Tibial artery (tissue), 4 donors: ENCODE data around the gene RARRES2.

ENCODE experiments used
- DNase-seq, 2 donors: peaks; one replicate each; pipeline ENCODE4 v3.0.0-alpha.2; 2019
- H3K27ac ChIP-seq, 2 donors: fragments of 200-600 bp; sonication (generic) in 1 of 2; 1 replicate in 1 of 2; 2 replicates in 1 of 2; pipeline ENCODE4 v1.5.1; 2018 to 2019; ENCODE audit warnings: mild to moderate bottlenecking in 1 of 2
- H3K27me3 ChIP-seq, 2 donors: fragments of 200-600 bp; sonication (generic) in 1 of 2; one replicate each; pipeline versions ENCODE4 v1.5.1 to v1.6.0; 2016 to 2019
- H3K36me3 ChIP-seq, 3 donors: fragments of 200-600 bp; sonication (generic) in 2 of 3; one replicate each; pipeline ENCODE4 v1.5.1; 2016 to 2019; ENCODE audit warnings: mild to moderate bottlenecking in 2 of 3
- H3K4me1 ChIP-seq, 4 donors: fragments of 200-600 bp; sonication (generic) in 2 of 4; 1 replicate in 3 of 4; 2 replicates in 1 of 4; pipeline ENCODE4 v1.5.1; 2016 to 2019
- H3K4me3 ChIP-seq, 2 donors: fragments of 200-600 bp; sonication (generic) in 1 of 2; 1 replicate in 1 of 2; 2 replicates in 1 of 2; pipeline ENCODE4 v1.5.1; 2018 to 2019; ENCODE audit warnings: mild to moderate bottlenecking in 2 of 2
- H3K9me3 ChIP-seq, 3 donors: fragments of 200-600 bp; sonication (generic) in 1 of 3; one replicate each; pipeline ENCODE4 v1.5.1; 2016 to 2019
- CTCF ChIP-seq, 2 experiments: fragments of 200-600 bp in 1 of 2; fragments of 450-650 bp in 1 of 2; IDR thresholded peaks; one replicate each; pipeline ENCODE4 v1.5.1; 2017 to 2019; ENCODE audit warnings: antibody characterized with exemption in 2 of 2, mild to moderate bottlenecking in 1 of 2, moderate library complexity in 1 of 2
- intact Hi-C: fragments of 100-400 bp; cut with DNase I; formaldehyde crosslinking; loops from one replicate; pipeline ENCODE4 v1.15.0; 2023; ENCODE audit warnings: low total_unique reads

RARRES2 gene

DNA sequence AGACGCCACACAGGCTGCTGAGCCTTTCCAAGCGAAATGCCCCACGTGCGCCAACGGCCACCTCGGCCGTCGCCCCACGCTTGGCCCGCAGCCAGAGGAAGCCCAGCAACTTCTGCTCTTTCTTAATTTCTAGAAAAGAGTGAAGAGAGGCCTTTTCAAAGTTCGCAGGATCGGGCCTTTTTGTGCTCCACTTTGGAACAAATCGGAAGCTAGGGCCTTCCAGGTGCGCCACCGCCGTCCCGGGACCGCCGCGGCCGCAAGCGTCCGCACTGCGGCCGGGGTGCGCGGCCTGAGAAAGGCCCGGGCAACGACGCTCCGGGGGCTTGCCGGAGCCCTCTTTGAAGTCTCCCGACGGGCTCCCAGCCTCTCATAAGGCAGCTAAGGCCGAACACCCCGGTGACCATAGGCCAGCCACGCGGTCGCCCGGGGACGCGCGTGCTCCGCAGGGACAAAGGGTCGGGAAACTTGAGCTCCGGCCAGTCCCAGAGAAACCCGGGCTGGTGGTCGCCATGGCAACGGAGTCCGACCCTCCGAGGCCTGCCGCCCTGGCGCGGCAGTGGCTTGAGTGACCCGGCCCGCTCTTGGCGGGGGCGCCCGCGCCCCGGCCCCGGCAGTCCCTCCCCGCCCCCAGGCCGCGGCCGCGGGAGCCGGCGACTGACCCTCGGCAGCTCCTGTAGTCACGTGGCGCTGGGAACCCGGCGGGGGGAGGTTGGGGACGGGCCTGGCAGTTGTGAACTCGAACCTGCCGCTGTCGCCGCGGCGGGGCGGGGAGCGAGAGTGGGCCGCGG, 26.9 kb upstream of the RARRES2 start, which contains the start of gene REPIN1:
TSS of gene REPIN1 (plus strand) at position 727 of the 788 bp plus-strand sequence. CDS start 890 bp downstream, outside the sequence.
- TF ChIP-seq CTCF (IDR thresholded peaks at IDR 0.05) = no peak
- H3K4me1 ChIP-seq = peaks cover 0 to 40% (median 22%) of the 10 kb centered on the region in 4 donors
- H3K9me3 ChIP-seq = no peaks in the 10 kb centered on the region
- intact Hi-C loops = loop anchor here (2.0 kb wide), 1 partner anchor 37 kb away; a partner anchor contains a TSS
- peak within 1 kb of the TSS; percentile 89 to 95 for H3K27ac ChIP-seq
- H3K4me3 ChIP-seq = peak within 1 kb of the TSS; percentile 66 to 74
- H3K27me3 ChIP-seq = no peaks in the 10 kb centered on the region
- DNase-seq = peak; percentile 91 to 96
- peaks cover 15 to 31% (median 21%) of the 10 kb centered on the region in 3 donors for H3K36me3 ChIP-seq

- H3K36me3 ChIP-seq = peaks cover 9 to 25% (median 15%) of the 10 kb centered on the region in 3 donors
- peak overlapping the region; percentile 89 to 95 for H3K27ac ChIP-seq
- H3K9me3 ChIP-seq = no peaks in the 10 kb centered on the region
- no peak for DNase-seq
- intact Hi-C loops = loop anchor here (2.0 kb wide), 1 partner anchor 37 kb away; a partner anchor contains a TSS
- H3K4me1 ChIP-seq = peaks cover 0 to 34% (median 19%) of the 10 kb centered on the region in 4 donors
- H3K27me3 ChIP-seq = no peaks in the 10 kb centered on the region
- no peak for TF ChIP-seq CTCF (IDR thresholded peaks at IDR 0.05)
- peak overlapping the region; percentile 66 to 74 for H3K4me3 ChIP-seq
Measured at GRCh38 chr7:150367677-150368095, 26.3 kb upstream of the RARRES2 start.

DNA sequence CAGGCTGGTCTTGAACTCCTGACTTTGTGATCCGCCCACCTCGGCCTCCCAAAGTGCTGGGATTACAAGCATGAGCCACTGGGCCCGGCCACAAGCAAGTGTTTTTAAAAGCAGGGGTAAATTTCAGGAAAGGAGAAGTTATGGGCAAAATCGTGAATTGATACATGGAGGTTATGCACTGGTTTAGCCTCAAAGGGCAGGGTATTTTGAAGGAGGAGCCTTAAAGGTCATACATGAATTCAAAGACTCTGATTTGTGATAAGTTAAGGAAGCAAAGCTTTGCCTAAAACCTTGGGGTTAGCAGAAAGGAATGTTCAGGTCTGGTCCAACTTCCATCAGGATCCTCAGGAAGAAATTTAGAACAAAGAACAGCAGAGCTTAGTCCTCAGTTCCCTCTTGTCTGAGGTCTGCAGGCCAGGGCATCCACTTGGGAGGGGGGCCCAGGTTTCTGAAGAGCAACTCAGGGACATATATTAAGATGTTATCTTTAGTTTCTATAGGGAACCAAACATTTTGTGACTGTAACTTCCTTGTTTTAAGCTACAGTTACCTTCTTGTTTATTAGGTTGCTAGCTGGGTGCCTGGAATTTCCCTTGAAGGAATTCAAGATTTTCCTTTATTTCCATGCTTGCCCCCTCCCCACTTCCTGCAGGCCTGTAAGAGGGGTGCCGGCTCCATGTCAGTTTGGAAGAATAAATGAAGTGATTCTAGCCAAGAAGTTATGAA, 24.4 kb upstream of the RARRES2 start:
- no peaks in the 10 kb centered on the region for H3K9me3 ChIP-seq
- no peak for TF ChIP-seq CTCF (IDR thresholded peaks at IDR 0.05)
- peaks cover 0 to 23% (median 16%) of the 10 kb centered on the region in 4 donors for H3K4me1 ChIP-seq
- H3K27me3 ChIP-seq = no peaks in the 10 kb centered on the region
- intact Hi-C loops = no loop called here
- DNase-seq = no peak
- peaks cover 0 to 7% (median 0%) of the 10 kb centered on the region in 3 donors for H3K36me3 ChIP-seq
- H3K4me3 ChIP-seq = no peak overlapping the region
- H3K27ac ChIP-seq = no peak overlapping the region

DNA sequence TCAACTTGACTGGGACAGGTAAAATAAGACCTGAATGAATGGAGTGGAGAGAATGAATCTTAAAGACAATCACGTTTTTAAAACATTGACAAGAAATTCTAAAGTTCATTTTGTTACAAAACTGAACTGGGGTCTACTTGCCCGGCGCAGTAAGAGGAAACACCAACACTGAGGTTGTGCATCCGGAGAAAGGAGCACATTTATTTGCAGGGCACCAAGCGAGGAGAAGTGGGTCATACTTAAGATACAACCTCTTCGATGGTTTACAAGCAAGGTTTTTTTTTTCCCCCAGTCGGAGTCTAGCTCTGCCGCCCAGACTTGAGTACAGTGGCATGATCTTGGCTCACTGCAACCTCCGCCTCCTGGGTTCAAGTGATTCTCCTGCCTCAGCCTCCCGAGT, 23.8 kb upstream of the RARRES2 start:
- no peak for DNase-seq
- Histone ChIP-seq H3K27me3 (no peaks in the 10 kb centered on the region), H3K4me1 (peaks cover 0 to 17% (median 11%) of the 10 kb centered on the region in 4 donors), H3K4me3 (no peak overlapping the region), H3K9me3 (no peaks in the 10 kb centered on the region), H3K36me3 (peaks cover 0 to 4% (median 0%) of the 10 kb centered on the region in 3 donors), H3K27ac (no peak overlapping the region)
- no peak for TF ChIP-seq CTCF (IDR thresholded peaks at IDR 0.05)
- intact Hi-C loops = no loop called here

DNA sequence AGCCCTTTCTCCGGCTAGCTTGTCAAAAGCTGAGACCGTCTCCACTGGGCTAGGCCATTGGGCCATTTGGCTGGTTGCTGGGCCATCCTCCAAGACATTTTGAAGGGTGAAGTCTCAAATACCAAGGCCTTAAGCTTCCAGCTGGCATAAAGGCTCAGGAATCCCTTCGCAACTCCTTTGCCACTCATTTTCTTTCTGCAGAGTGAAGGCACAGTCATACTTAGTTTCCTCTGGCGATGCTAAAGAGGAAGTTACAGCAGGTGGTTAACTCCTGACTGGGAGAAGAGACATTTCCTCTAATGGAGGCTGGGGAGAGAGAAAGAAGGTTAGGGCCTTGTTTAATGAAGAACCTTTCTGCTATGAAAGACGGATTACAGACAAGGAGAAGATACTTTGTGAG, 22.4 kb upstream of the RARRES2 start:
- intact Hi-C loops = no loop called here
- H3K27ac ChIP-seq = no peak overlapping the region
- no peaks in the 10 kb centered on the region for H3K27me3 ChIP-seq
- H3K9me3 ChIP-seq = no peaks in the 10 kb centered on the region
- H3K4me1 ChIP-seq = peaks cover 0 to 9% (median 2%) of the 10 kb centered on the region in 4 donors
- TF ChIP-seq CTCF (IDR thresholded peaks at IDR 0.05) = no peak
- H3K4me3 ChIP-seq = no peak overlapping the region
- DNase-seq = no peak
- no peaks in the 10 kb centered on the region for H3K36me3 ChIP-seq
